HG03103 (cell line): ENCODE measurements around the gene SLC43A1.
"Not testable (repeated sequence)": the region's sequence is repeated elsewhere in the genome, so short reads cannot be mapped to it uniquely, and the experiment has no call there.

Source experiments
- ATAC-seq: cut with Tn5 transposase; IDR thresholded peaks from one replicate; pipeline ENCODE4 v1.9.1; 2021; ENCODE audit warnings: low read depth; ENCODE audit not compliant: unreplicated experiment

Gene SLC43A1

DNA sequence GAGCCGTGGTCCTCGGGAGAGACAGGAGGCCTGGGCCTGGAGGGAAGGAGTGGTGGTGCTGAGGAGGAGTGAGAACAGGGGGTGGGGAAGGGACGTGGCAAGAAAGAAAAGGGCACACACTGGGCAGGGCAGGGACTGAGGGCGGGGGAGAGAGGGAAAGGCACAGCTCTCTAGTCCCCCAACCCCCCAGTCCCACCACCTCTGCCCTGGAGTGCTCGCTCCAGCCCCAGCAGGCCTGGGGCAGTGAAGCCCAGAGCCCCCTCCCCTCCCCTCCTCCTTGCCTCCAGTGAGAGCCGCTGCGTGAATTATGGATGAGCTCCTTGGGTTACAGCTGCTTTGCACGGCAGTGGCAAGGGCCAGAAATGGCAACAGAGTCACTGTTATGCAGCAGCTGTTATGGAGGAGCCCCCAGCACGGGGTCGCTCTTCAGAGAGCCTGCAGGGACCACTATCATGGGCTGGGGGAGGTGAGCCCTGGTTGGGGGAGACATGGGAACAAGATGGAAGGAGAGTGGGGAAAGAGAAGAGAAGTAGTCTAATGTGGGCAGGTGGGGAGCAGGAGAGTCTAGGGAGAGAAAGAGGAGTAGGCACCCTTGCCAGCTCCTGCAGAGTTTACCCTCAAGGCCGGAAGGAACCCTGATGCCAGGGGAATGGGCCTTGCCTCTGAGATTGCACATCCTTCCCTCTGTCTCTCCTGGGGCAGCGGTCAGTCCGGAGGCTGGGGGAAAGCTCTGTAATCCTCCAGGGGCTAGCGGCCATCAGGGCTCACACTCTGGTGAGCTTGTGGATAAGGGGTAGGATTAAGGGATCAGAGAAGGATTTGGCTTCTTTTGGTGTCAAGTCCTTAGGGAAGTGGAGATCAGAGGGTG is 51.6 kb downstream of the SLC43A1 start:
- ATAC-seq = no peak

DNA sequence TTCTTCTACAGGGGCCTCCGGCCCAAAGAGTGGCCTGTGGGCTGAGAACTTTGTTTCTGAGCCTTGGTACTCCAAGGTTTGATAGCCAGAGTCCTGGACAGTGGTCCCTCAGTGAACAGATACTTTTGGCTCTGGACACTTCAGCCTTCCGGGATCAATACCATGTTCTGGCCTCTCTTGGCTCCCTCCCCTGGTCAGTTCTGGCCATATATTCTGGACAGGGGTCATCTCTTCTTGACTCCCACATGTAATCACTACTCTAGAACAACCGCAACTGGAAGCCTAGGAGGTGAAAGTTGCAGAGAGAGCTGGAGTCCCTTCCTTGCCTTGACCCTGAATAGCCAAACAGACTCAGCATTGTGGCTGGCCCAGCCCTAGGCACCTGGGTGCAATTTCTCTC is 52.9 kb downstream of the SLC43A1 start:
- ATAC-seq = no peak

DNA sequence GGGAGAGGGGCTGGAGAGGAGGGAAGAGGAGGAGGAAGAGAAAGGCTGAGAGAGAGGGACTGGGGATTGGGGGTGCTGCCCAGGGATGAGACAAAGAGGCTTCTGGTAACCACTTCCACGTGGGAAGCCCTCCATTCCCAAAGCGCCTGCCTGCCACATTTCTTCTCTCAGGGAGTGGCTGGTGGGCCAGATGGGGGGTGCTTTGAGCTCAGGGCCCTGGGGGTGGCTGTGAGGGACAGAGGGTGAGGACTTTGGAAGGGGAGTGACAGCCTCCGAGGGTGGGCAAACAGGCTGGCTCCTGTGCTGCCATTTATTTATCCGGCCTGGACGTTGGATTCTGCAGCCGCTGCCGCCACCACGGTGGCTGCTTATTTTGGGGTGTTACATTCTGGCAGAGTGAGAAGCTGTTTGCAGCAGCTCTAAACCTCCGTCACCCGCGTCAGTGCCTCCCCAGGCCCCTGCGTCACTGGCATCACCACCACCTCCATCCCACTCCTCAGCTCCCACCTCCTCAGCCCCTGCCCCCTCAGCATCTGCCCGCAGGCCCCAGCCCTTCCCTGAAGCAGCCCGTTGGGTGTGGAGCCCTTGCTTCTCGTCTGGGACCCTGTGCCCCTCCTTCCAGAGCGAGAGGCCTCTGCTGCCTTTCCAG is 53.5 kb downstream of the SLC43A1 start:
- ATAC-seq = no peak

DNA sequence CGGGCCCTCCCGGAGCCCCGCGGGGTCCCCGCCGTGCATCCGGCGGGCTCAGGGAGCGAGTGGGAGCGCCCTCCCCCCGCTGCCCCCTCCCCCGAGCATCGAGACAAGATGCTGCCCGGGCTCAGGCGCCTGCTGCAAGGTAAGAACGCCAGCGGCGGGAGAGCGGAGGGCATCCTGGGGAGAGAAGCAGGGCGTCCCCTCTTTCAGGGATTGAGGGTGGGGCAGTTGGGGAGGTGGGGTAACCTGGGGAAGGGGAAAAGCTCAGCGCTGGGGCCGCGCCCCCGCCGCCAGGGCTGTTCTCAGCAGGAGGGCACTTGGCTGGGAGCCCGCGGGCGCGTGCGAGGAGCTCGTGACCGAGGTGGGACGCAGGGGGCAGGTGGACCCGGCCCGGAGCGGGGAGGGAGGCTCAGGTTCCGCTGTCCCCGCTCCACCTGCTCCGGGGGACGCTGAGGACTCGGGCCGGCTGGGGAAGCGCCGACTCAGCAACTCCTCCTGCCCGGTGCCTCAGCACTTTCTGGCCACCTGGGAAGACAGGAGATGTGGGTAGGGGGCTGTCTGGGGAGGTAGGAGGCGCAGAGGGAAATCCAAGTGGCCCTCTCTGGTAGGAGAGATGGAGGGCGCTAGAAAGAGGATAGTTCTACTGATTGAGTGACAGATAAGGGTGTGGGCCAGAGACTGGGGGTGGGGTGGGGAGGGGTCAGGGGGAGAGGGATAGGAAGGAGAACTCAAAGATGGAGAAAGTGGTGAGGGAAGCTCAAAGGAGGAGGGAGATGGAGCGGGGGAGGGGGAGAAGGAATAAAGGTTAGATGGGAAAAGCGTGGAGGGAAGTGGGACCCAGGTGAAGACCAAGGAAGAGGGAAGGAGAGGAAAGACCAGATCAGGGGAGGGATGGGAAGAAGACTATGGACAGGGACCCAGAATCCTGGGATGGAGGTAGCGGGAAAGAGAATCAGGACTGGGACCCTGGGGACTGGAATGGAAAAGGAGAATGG is 54.4 kb downstream of the SLC43A1 start:
- ATAC-seq = no peak

DNA sequence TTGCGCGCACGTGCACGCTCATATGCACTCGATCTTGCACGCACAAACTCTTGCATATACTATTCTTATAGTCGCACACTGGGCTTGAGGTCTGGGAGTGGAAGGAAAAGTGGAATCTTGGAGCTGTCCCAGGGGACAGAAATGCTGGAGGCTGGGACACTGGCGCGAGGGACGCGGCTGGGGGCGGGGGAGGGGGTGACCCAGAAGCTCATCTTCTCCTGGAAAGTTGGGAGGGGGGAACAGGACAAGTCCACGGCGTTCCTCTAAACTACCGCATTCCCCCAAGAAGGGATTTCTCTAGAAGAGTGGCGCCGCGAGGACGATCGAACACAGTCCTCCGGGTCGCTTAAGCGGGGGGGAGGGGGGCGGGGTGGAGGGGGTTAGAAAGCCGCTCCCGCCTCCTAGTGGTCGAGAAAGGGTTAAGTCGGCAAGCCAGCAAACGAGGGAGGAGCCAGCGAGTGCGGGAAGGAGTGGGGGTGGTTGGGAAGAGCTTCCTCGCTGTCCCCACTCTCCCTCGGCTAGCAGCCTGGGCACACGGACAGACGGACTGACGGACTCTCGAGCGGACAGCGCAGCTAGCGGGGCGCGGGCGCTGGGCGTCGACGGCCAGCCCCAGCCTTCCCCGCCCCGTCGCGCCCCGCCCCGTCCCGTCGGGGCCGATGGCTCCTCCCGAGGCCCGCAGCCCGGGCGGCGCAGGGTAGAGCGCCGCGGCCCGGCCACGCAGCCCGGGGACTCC is 55.3 kb downstream of the SLC43A1 start, which contains the start of gene RTN4RL2:
TSS of gene RTN4RL2 (plus strand) at position 507 of the 736 bp plus-strand sequence. CDS start 338 bp downstream, outside the sequence.
- no peak for ATAC-seq

DNA sequence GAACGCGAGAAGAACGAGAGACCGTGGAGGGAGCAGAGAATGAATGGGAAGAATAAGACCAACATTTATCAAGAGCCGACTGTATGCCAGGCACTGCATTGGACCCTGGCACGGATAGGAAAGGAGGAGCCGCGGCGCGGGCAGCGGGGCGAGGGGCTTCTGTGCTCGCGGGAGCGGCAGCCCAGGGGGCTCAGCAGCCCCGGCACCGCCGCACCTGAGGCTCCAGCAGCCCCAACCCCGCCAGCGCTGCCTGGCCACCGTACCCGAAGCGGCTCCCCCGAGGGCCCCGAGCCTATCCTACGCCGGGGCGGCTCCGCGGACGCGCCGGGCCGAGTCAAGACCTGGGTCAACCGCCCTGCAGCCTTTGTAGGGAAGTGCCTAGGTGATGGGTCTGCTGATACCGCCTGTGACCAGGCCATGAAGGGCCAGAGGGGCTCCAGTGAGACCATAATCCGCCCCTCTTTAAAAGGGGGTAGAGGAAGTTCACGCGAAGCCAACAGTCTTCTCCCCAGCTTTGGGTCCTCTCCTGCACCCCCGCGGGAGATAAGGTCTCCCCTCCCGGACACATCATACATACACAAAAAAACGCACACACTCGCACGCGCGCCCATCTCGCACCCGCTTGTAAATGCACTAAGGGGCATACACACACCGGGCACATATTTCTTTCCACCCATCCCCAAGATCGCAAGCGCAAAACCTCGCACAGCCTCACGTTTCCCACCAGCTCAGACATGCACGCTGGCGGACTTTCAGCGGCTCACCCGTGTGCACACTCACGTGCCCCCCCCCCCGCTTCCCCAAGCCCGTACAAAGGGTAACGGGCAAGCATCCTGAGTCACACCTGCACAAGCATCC is 56.1 kb downstream of the SLC43A1 start:
- no peak for ATAC-seq

DNA sequence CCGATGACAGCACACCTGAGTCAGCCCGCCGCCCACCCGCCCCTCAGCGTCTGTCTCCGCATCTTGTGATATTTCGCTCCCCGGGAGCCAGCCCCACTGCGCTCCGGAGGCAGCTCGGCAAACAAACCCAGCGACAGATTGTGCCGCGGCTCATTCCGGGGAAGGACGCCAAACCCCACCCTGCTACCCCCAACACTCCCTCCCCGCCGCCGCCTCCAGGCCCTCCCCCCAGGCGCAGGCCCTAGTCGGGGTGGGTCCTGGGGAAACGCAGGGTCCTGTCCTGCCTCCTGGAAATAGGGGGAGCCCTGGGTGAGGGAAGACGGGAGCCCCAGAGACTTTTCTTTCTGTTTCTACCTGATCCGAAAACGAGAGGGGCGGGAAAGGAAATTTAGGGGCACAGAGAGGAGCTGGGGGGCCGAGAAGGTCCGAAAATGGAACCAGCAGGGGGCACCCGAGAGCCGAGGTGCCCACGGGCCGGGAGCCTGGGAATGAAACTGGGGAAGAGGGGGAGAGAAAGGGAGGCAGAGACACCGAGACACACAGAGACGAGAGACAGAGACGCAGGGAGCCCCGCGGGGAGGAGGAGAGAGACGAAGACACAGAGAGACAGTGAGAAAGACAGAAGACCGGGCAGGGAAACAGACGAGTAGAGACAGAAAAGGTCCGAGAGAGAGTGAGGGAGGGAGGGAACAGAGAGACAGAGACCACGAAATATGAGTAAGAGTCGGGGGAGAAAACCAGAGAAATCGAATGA is 56.9 kb downstream of the SLC43A1 start:
- ATAC-seq = no peak

DNA sequence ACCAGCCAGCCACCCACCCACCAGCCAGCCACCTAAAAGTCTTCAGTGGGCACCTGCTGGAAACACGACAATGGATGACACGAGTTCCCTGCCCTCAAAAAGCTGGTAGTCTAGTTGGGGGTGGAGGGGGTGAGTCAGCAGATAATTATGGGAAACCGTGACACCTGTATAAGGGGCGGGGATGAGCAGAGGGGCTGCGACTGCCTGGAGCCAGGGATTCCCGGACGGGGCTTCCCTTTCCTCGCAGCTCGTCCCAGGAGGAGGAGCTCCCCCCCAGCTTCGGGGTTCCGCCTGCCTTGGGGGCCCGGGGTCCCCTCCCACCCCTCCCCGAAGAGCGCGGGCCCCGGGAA is 57.5 kb downstream of the SLC43A1 start:
- ATAC-seq = no peak

DNA sequence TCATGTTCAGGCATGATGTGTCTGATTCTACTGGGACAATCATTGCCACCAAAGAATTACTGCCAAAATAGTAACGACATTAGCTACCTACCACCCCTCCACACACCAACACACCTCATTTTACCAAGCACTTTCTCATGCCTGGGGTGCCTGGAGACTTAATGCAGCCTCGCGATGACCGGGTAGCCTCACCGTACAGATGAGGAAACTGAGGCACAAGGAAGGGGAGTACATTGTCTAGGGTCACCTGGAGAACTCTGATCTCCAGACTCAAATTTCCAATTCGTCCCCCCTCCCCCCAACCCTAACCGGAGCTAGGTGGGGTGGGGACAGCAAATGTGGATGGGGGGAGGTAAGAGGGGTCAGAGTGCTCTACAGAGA is 57.9 kb downstream of the SLC43A1 start:
- ATAC-seq = peak; percentile 19

DNA sequence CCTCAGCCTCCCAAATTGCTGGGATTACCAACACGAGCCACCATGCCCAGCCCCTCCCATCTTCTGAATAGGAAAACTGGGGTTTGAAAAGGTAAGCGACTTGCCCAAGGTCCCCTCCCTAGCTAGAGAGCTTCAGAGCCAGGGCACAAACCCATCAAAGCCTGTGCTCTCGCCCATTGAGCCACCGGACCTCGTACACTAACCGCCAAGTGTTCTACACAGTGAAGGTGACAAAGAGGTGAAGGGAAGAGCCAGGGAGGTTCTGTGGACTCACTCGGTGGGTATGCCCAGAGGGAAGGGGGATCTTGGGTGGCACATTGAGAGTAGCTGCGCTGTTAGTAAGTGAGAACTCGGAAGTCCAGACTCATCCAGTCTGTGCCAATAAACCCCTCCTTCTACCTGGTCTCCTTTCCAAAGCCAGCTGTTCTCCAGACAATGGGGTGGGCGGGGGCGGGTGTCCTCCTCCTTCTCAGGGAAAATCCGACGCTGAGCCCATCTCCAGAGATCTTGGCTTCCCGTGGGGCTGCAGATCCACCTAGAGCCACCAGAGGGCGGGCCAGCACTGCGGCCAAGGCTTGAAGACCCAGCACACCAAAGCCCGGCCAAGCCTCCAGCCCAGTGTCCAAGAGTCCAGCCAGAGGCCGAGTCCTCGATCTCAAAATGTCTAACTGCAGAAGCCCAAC is 58.4 kb downstream of the SLC43A1 start:
- ATAC-seq = peak; percentile 51

DNA sequence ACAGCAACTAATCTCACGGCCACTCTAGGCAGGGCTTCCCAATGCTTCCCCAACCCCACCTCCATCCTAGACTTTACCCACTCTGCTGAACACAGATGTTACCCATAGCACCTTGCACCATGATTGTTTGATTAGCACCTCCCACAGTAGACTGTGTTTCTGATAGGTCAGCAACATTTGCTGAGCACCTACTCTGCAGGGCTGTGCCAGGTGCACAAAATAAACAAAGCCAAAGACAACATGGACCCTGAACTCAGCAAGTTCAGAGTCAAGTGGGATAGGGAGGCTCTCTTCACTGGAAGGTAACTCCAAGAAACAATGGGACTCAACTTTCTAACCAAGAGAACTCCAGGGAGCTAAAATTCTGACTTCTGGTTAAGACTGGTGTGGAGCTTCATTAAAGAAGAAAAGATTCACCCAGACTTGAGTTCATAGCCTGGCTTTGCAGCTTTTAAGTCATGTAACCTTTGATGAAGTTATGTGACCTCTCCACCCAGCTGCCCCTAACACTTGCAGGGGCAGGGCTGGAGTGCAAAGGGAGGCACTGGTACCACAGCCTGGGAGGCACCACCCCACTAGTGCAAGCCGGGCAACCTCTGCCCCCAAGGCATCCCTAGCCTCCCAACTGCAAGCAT is 61.8 kb downstream of the SLC43A1 start:
- no peak for ATAC-seq

DNA sequence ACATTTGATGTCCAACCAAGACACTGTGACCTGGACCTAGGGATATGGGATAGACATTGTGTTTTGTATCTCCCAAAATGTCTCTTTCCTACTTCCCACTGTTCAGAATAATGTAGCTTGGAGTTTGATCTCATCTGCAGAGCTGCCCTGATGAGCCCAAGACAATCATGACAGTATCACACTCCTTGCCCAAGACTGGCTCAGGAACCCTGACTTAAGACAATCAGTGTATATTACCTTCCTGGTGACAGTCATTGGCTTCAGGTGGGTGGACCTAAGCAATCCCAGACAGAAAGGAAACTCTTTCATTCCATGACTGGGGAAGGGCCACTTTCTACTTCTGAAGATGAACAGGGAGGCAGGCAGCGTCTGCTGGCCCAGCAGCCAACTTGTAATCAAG is 69.4 kb downstream of the SLC43A1 start:
- no peak for ATAC-seq

DNA sequence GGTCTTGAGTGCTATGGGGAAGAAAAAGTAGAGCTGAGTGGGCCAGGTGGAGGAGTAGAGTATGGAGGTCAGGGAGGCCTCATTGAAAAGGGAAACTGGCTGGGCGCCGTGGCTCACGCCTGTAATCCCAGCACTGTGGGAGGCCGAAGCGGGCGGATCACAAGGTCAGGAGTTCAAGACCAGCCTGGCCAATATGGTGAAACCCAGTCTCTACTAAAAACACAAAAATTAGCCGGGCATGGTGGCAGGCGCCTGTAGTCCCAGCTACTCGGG is 70.4 kb downstream of the SLC43A1 start:
- not testable (repeated sequence) for ATAC-seq

DNA sequence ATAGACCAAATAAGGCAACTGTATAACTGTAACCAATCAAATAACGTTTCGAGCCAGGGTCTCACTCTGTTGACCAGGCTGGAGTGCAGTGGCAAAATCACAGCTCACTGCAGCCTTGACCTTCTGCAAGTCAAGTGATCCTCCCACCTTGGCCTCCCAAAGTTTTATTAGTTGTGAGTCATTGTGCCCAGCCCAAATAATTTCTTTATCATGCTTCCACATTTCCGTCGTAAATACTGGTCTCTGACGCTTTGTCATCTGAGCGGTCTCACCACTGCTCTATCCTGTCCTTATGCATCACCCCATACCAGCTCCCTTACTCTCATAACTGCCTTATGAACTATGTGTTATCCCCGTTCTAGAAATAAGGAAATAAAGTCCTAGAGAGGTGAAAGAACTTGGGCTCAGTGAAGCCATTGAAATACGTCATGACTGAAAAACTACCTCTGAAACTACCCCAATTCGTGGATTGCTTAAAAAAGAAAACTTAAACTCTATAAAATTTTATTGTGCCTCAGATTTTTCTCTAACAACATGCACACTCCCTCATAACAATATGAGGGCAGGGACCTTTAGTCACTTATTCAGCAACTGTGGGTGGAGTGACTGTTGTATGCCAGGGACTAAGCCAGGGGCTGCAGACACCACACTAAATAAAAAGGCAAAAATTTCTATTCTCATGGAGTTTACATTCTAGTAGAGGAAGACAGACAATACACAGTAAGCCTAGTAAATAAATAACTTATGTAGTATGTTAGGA is 71.0 kb downstream of the SLC43A1 start:
- no peak for ATAC-seq

DNA sequence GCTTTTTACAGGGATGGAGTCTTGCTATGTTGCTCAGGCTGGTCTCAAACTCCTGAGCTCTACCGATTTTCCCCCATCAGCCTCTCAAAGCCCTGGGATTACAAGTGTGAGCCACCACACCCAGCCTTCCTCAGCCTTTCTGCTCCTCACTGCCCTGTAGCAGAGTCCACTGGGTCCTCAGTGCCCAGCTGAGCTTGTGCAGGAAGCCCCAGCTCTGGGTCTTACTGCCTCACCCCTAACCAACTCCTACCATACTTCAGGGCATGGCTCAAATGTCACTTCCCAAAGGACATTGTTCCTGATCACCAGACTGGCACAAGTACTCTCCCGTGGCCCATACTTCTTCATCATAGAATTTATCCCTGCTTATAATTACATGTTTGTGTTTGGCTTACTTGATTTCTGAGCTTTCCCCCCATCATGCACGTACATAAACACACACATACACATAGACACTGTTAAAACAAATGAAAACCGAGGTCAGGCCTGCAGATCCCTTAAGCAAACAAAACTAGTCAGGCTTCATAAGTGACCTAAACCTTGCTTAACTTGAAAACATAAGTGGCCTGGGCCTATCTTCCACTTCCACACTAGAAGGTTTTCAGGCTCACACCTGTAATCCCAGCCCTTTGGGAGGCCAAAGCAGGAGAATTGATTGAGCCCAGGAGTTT is 74.6 kb downstream of the SLC43A1 start:
- ATAC-seq = no peak

DNA sequence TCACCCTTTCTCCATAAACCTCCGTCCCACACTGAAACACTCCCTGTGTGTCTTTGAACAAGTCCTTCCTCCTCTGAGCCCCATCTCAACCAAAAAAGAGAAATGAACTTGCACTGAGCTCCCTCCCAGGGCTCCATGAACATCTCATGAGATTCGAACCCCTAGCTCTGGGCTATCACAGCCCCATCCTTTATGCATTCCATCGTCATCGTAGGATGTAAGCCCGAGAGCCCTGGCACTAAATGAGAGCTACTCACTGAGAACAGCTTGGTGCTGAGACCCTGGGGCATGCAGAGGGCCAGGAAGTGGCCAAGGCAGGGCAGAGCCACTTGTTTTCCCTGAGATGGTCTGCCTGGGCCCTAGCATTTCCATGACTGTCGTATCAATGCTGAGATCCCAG is 75.7 kb downstream of the SLC43A1 start:
- no peak for ATAC-seq
